GM11168 (cell line): ENCODE data around the gene COBLL1.

Experiments used
- in situ Hi-C: fragments of 300-500 bp; cut with MboI; formaldehyde crosslinking; loops from one replicate; pipeline ENCODE4 v1.12.0; 2022; ENCODE audit warnings: low sequenced_read_pairs; ENCODE audit not compliant: unreplicated experiment

COBLL1 gene

DNA sequence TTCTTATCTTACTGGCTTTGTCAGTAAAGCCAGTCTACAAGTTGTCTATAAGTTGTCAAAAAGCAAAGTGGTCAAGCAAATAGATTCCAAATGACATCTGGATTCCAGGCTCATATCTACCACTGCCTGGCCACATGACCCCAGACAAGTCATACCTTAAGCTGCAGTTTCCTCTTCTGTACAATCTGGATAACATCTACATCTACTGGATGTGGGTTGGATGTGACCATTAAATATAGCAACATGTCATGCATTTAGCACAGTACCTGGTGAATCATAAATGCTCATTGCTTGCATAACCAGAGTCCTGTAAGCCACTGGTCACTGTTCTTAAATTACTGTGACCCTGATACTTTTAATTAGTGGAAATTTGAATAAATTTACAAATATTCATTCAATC, 16.8 kb downstream of the COBLL1 start:
- in situ Hi-C loops, result no loop called here

DNA sequence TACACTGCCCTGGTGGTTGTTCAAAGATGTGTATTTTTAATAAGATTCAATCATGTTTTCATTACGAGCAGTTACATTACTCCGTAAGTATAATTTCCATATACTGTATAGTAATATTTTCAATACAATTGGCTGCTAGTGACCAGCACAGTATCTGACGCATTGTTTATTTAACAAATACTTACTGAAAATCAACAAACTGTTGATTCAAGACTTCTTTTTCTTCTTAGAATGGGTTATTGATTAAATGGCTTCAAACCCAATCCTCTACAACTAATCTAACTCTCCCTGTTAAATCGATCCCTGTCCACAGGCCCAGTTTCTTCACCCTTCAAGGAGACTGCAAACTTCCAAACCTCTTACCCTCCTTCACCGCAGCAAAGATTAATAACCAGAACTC, 18.5 kb downstream of the COBLL1 start:
- in situ Hi-C loops, result no loop called here

DNA sequence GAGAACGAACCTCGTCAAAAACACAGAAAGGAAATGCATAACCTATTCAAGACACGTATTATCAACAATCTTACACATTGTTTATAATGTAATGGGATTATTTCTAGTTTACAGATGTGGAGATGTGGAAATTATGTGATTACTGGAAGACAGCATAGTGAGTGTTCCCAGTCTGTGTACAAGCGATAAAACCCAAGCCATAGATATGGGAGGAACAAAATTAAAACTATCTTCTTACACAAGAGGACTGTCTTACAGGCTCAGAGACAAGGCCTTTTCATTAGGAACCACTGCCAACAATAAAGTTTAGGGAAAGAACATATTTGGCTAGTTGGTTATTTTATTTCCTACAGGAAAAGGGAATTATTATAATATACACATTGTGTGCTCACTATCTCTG, 20.3 kb downstream of the COBLL1 start:
- in situ Hi-C loops, result no loop called here

DNA sequence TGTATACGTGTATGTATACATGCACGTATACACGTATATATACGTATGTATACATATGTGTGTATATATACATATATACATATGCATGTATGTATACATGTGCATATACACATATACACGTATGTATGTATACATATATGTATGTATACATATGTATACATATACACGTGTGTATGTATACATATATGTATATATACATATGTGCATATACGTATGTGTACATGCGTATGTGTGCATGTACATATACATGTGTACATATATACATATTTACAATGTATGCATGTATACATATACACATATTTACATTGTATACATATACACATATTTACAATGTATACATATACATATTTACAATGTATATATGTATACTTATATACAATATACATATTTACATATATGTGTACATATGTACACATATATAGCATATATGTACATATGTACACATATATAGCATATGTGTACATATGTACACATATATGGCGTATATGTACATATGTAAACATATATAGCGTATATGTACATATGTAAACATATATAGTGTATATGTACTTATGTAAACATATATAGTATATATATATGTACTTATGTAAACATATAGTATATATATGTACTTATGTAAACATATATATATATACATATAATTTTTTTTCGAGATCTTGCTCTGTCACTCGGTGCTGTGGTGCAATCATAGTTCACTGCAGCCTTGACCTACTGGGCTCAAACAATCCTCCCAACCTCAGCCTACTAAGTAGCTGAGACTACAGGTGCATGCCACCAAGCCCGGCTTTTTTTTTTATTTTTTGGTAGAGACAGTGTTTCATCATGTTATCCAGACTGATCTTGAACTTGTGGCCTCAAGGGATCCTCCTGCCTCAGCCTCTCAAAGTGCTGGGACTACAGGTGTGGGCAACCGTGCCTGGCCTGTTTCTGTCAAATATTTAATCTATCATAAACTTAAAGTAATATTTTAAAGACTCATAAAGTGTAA, 23.2 kb downstream of the COBLL1 start:
- in situ Hi-C loops, result no loop called here

DNA sequence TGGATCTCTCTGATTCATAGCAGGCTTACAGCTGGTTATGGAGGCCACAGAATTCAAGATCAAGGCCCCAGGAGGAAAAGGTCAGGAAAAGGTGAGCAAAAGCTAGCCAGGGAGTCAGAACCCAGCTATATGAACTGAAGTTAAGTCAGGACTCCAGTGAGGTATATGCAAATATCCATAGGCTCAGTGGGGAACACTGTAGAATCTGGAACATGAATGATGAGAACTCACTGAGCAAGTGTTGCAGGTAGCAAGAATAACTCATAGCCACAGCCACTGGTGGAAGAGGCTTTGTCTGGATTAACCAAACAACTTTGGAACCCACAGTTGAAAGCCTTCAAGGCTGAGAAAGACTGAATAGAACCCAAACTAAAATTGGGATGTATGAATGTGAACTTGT, 24.7 kb downstream of the COBLL1 start:
- in situ Hi-C loops, result no loop called here

DNA sequence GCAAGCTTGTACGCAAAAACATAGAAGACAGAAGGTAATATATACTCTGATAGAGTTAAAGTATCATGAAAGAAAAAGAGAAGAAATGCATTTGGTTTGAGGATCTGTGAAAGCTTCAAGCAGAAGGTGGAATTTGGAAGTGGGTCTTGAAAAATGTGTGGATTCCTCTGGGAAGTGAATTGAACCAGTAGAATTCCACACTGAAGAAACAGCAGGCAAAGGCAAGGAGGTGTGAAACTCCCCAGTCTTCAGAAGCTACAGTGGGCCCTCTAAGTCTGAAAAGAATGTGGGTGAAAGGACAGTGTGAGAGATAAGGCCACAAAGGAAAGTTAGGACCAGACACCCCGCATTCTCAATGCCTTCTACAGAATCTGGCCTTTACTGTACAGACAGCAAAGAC, 25.6 kb downstream of the COBLL1 start:
- in situ Hi-C loops, result no loop called here

DNA sequence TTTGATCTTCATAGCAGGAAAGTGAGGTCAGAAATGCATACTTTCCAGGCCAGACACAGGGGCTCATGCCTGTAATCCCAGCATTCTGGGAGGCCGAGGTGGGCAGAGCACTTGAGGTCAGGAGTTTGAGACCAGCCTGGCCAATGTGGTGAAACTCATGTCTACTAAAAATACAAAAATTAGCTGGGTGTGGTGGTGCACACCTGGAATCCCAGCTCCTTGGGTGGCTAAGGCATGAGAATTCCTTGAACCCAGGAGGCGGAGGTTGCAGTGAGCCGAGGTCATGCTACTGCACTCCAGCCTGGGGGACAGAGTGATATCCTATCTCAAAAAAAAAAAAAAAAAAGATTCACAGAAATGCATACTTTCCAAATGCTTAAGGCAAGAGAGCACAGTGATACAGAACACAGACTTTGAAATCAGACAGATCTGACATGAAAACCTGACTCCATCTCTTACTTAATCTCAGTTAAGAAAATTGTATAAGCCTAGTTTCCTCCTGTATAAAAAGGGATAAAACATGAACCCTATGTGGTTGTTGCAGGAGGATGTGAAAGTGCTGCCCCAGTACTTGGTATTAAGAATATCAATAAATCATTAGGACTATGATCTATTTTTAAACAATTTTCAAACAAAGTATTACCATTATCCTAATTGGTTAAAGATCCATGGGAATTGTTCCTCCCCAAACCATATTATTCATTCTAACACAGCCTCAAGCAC, 26.4 kb downstream of the COBLL1 start:
- in situ Hi-C loops, result no loop called here

DNA sequence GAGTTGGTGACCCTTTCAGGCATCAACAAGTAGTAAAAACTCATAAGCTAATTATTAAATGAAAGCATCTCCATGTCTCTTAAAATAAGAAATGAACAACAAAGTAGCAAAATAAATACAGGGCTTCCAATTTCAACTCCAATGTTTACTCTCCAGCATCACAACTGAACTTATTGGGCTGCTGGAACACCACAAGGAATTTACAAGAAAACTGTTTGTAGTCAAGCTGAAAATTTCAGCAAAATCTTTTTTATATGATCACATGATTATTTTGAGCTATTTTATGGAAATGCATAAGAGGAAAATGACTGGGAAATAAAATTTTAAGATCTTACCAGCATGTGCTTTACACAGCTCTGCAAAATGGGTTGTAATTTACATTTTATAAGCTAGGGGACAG, 28.1 kb downstream of the COBLL1 start:
- in situ Hi-C loops, result no loop called here

DNA sequence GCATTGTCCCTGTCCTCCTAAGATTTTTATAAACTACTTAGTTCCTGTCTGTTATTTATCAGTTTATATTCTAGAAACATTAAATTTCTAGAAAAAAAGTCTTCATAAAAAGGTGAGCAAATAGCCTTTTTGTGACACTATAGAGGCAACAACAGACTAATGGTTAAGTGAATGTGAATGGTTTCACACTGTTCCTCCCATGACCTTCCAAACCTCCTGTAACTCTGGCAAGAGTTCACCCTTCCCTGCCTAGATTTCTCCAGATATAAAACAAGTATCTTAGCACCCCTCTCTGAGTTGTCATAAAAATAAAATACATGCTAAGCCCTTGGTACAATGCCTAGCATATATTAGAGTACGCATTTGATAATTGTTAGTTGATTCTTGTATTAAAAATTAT, 29.2 kb downstream of the COBLL1 start:
- in situ Hi-C loops, result no loop called here

DNA sequence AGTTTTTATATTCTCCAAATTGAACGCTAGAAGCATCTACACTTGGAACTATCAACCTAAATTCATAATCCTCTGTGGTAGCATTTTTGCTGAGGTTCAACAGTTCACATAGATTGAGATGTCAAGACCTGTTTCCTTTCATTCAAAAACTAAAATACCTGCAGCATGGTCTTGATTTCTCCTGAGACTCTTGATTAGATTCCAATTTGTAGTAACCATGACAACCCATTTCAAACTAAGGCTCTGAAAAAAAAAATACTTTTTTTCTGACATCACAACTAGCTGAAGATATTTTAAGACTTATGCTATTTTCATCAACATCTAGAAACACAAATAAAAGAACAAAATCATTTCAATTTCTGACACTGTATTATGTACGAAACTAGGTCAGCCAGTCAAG, 29.8 kb downstream of the COBLL1 start:
- in situ Hi-C loops, result no loop called here

DNA sequence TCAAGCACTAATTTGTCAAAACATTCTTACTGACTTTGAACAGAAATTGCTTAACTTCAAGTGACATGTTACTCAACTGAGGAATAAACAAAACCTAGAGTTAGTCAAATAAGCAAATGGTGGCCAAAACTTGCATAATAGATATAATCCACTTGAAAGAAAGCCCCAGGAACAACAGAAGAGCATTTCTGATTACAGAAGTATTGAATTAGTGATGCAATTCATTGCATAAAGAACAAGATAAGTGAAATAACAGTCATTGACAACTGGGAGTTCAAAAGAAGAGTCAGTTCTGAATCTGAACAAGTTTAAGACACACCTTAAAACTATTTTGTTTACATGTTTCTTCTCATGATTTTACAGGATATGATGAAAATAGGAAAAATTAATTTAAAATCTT, 30.8 kb downstream of the COBLL1 start:
- in situ Hi-C loops, result no loop called here

DNA sequence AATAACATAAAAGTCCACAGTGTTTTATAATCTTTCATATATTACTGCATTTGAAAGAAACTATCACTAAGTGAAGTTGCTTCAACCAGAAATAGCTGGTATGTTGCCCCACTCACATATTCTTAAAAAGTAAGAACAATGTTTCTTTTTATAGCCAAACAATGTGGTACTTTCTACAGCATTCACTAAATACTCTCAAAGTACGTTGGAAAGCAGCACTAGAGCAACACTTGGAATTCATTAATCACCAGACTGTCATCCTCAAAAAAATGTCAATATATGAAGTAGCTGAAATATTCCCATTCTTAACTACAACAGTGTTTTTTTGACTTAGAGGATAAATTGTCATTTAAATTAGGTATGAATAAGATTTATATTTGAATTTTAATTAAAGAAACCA, 32.8 kb downstream of the COBLL1 start:
- in situ Hi-C loops, result no loop called here

DNA sequence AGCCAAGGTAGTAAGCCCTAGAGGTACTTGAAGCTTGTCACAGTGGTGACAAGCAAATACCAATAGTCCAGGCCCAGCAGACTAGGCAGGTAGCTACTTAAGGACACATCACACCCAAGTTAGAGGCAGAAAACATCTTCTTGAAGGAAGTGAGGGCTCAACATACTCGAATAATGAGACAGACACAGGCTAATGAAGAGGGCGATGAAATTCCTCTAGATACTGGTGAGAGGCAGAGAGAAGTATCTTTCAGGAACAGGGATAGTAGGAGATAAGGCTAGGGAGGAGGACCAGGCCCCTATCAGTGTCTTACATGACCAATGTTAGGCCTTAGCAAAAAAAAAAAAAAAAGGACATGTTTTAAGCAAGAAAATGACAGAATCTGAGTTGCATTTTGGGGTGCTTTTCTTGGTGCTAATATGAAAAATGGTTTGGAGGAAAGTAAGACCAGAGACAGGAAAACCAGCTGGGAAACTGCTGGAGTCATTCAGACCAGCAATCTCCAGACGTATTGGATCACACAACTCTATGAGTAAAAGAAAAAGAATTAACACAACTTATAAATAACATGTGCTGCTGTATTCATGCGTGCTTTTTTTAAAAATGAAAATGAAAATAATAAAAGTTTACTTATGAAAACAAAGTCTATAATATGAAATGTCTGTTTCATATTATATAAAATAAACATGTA, 37.7 kb downstream of the COBLL1 start:
- in situ Hi-C loops, result no loop called here

DNA sequence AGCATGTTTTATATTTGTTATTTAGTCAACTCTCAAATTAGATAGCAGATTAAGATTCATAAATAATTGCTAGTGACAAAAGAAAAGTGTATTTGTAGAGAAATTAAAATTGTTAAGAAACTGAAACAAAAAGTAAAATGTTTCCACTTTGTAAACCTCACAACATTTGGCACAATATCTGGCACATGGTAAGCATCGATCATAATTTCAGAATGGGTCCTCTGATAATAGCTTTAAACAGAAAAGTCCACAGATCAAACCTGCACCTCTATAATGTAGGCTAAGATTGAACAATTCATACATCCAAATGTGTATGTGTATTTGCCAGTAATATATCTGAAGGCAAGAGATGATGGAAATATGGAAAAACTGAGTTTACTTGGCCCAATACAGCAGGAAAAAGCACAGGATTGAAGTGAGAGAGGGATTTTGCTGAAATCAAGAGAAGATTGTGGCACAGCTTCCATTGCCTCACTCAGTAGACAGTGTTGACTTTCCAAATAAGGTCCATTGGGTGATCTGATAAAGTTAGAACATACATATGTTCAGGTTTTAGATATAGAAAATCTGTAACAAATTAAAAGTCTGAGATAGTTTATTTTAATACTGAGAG, 39.4 kb downstream of the COBLL1 start:
- in situ Hi-C loops, result no loop called here

DNA sequence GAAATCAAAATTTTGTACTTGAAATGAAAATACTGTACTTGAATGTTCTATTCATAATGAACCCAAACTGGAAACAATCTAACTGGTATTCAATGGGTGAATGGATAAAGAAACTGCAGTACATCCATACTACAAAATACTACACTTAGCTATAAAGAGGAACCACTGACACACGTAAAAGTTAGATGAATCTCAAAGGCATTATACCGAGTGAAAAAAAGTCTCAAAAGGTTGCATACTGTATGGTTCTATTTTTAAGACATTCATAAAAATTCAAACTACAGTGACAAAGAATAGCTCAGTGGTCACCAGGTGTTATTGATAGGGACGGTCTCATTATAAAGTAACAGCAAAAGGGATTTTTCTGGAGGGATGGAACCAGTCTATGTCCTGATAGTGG, 41.1 kb downstream of the COBLL1 start:
- in situ Hi-C loops, result no loop called here

DNA sequence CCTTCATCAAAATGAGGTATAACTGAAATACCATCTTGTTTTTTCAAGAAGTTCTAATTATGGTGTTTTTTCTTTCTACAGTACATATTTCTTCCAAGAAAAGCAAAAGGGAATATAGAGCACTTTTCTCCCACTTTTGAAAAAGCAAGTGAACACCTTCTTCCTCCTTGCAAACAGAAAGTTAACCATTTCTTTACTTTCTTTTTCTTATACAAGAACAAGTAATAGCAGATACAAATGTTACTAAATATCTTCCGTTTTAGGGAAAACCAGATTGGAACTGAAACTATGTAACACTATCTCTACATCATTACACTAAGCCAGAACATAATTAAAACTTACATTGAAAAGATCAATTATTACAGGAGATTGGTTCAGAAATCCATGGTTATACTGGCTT, 44.0 kb downstream of the COBLL1 start:
- in situ Hi-C loops, result no loop called here

DNA sequence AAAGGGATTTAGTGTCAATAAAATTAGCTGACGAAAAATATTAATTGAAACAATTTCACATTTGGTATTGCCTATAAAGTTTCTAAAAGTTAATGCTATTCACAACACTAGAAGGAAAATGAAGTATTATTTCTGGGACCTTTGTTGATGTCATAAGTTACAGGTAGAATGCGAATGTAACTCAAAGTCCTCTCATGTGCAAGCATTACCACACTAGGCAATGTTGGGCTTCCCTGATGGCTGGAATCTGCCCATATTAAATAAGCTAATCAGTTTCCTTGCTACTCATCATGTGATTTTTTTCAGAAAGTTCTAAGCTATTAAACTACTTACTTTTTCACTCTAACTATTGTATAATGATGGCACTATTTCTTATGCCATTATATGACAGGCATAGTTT, 44.6 kb downstream of the COBLL1 start:
- in situ Hi-C loops, result no loop called here

DNA sequence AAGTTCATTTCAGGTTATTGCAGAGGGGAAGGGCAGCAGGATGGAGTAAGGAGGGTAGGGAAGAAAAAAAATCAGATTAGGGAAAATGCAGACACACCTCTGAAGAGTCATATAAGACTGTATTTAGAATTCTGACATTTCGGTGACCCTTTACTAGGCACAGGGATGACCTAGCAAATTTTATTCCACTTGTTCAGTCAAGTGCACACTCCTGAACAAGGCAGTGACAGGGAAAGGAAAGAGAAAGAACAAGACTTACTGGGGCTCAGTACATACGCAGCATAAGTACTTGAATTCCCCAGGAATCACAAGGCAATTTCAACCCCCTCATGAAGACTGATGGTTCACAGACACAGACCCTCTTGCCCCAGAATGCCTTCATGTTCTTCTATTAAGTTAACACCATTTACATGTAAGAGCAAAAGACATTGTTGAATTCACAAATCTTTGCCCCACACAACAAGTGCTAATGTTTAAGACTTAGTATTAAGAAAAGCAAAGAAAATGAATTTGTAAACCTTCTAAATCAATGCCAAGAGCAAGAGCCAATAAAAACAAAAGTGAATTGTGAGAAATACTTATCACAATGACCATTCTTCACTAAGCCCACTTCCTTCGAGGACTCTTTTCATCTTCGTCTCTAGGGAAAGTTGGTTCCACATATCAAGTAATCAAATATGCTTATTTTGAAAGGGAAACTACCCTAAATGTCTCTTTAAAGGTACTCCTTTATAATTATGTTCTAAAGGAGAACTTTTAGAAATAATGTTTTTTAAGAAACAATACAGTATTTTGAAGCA, 47.0 kb downstream of the COBLL1 start:
- in situ Hi-C loops, result no loop called here

DNA sequence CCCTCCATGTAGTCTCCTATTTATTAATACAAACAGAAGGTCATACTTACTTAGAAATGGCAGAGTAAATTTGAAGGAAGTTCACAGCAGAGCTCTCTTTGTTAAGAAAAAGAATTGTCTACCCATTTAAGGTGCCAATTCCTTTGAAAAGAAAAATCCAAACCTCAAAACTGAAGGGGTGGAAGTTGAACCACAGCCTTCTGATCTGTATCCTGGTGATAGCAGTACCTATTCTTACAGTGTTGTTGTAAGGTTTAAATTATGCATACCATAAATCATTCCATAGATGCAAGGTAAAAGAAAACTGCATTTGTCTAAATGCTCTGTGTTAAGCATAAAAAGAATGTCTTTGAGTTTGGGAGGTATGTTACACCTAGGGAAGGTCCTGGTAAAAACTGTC, 47.6 kb downstream of the COBLL1 start:
- in situ Hi-C loops, result no loop called here

DNA sequence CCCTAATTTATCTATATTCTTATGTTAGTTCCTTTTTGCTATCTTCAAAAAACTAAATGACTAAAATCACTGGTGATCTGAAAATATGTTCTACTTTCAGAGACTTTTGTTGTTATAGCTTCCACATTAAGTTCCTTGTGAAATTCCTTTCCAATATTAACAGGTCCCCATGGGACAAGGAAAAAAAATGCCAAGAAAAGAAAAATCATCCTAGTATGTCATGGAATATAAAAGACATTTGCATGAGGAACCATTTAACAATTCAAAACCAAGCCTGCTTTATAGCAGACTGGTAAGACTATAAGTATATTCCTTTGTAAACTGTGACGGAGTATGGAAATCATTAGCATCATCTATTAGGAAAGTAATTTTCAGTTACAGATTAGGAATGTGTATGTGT, 48.1 kb downstream of the COBLL1 start:
- in situ Hi-C loops, result no loop called here
